ENCODE data around the gene TPP1.

The TPP1 gene

GRCh38 chr11:6611963-6612212 is 7.3 kb downstream of the TPP1 start:
- Histone ChIP-seq H3K36me3 (ENCODE audit: control insufficient read depth, insufficient read depth, low read length) (peaks cover 42% of the 10 kb centered on the region), H3K9ac (ENCODE audit: low read length) (peak overlapping the region; percentile 69), H3K27me3 (ENCODE audit: control insufficient read depth, insufficient read depth, low read length) (no peaks in the 10 kb centered on the region), H3K4me1 (ENCODE audit: control insufficient read depth, insufficient read depth, low read length) (peaks cover 42% of the 10 kb centered on the region), H3K4me3 (ENCODE audit: low read length) (peak overlapping the region; percentile 73), H3K27ac (ENCODE audit: low read depth, low read length) (peak overlapping the region; percentile 99)

- Histone ChIP-seq H3K27ac (ENCODE audit: low read depth, low read length) (peak overlapping the region; percentile 99), H3K36me3 (ENCODE audit: control insufficient read depth, insufficient read depth, low read length) (peaks cover 42% of the 10 kb centered on the region), H3K9ac (ENCODE audit: low read length) (peak overlapping the region; percentile 69), H3K27me3 (ENCODE audit: control insufficient read depth, insufficient read depth, low read length) (no peaks in the 10 kb centered on the region), H3K4me1 (ENCODE audit: control insufficient read depth, insufficient read depth, low read length) (peaks cover 47% of the 10 kb centered on the region), H3K4me3 (ENCODE audit: low read length) (peak overlapping the region; percentile 73)
Observed at GRCh38 chr11:6611092-6611962, 7.9 kb downstream of the TPP1 start.

- Histone ChIP-seq H3K9ac (ENCODE audit: low read length) (no peak overlapping the region), H3K27ac (ENCODE audit: low read depth, low read length) (peak overlapping the region; percentile 99), H3K4me3 (ENCODE audit: low read length) (no peak overlapping the region), H3K36me3 (ENCODE audit: control insufficient read depth, insufficient read depth, low read length) (peaks cover 37% of the 10 kb centered on the region), H3K27me3 (ENCODE audit: control insufficient read depth, insufficient read depth, low read length) (no peaks in the 10 kb centered on the region), H3K4me1 (ENCODE audit: control insufficient read depth, insufficient read depth, low read length) (peaks cover 49% of the 10 kb centered on the region)
Observed at GRCh38 chr11:6610591-6610990, 8.6 kb downstream of the TPP1 start.

- Histone ChIP-seq H3K4me1 (ENCODE audit: control insufficient read depth, insufficient read depth, low read length) (peaks cover 49% of the 10 kb centered on the region), H3K4me3 (ENCODE audit: low read length) (no peak overlapping the region), H3K27ac (ENCODE audit: low read depth, low read length) (peak overlapping the region; percentile 99), H3K9ac (ENCODE audit: low read length) (no peak overlapping the region), H3K27me3 (ENCODE audit: control insufficient read depth, insufficient read depth, low read length) (no peaks in the 10 kb centered on the region), H3K36me3 (ENCODE audit: control insufficient read depth, insufficient read depth, low read length) (peaks cover 29% of the 10 kb centered on the region)
Observed at GRCh38 chr11:6609502-6610015, 9.7 kb downstream of the TPP1 start.

GRCh38 chr11:6608726-6609501 is 10.3 kb downstream of the TPP1 start:
- Histone ChIP-seq H3K27ac (ENCODE audit: low read depth, low read length) (peak overlapping the region; percentile 99), H3K9ac (ENCODE audit: low read length) (no peak overlapping the region)

GRCh38 chr11:6608011-6608410 is 11.2 kb downstream of the TPP1 start:
- no peaks in the 10 kb centered on the region for H3K27me3 ChIP-seq (ENCODE audit: control insufficient read depth, insufficient read depth, low read length)
- H3K9ac ChIP-seq (ENCODE audit: low read length): no peak overlapping the region
- H3K36me3 ChIP-seq (ENCODE audit: control insufficient read depth, insufficient read depth, low read length): peaks cover 29% of the 10 kb centered on the region
- peaks cover 48% of the 10 kb centered on the region for H3K4me1 ChIP-seq (ENCODE audit: control insufficient read depth, insufficient read depth, low read length)
- H3K4me3 ChIP-seq (ENCODE audit: low read length): no peak overlapping the region
- H3K27ac ChIP-seq (ENCODE audit: low read depth, low read length): peak overlapping the region; percentile 99

More at GRCh38 chr11:6608726-6609501, 10.3 kb downstream of the TPP1 start:
- peaks cover 49% of the 10 kb centered on the region for H3K4me1 ChIP-seq (ENCODE audit: control insufficient read depth, insufficient read depth, low read length)
- no peaks in the 10 kb centered on the region for H3K27me3 ChIP-seq (ENCODE audit: control insufficient read depth, insufficient read depth, low read length)
- no peak overlapping the region for H3K4me3 ChIP-seq (ENCODE audit: low read length)
- H3K36me3 ChIP-seq (ENCODE audit: control insufficient read depth, insufficient read depth, low read length): peaks cover 29% of the 10 kb centered on the region

- H3K9ac ChIP-seq (ENCODE audit: low read length): no peak overlapping the region
- peak overlapping the region; percentile 53 for H3K4me3 ChIP-seq (ENCODE audit: low read length)
- peaks cover 49% of the 10 kb centered on the region for H3K4me1 ChIP-seq (ENCODE audit: control insufficient read depth, insufficient read depth, low read length)
- H3K27ac ChIP-seq (ENCODE audit: low read depth, low read length): peak overlapping the region; percentile 99
- H3K27me3 ChIP-seq (ENCODE audit: control insufficient read depth, insufficient read depth, low read length): no peaks in the 10 kb centered on the region
- H3K36me3 ChIP-seq (ENCODE audit: control insufficient read depth, insufficient read depth, low read length): peaks cover 29% of the 10 kb centered on the region
Observed at GRCh38 chr11:6607190-6607795, 11.9 kb downstream of the TPP1 start.

GRCh38 chr11:6606471-6607189 is 12.6 kb downstream of the TPP1 start:
- Histone ChIP-seq H3K4me1 (ENCODE audit: control insufficient read depth, insufficient read depth, low read length) (peaks cover 55% of the 10 kb centered on the region), H3K27me3 (ENCODE audit: control insufficient read depth, insufficient read depth, low read length) (no peaks in the 10 kb centered on the region), H3K36me3 (ENCODE audit: control insufficient read depth, insufficient read depth, low read length) (peaks cover 30% of the 10 kb centered on the region), H3K27ac (ENCODE audit: low read depth, low read length) (peak overlapping the region; percentile 99), H3K4me3 (ENCODE audit: low read length) (peak overlapping the region; percentile 53), H3K9ac (ENCODE audit: low read length) (peak overlapping the region; percentile 19)

- Histone ChIP-seq H3K27me3 (ENCODE audit: control insufficient read depth, insufficient read depth, low read length) (no peaks in the 10 kb centered on the region), H3K36me3 (ENCODE audit: control insufficient read depth, insufficient read depth, low read length) (peaks cover 37% of the 10 kb centered on the region), H3K27ac (ENCODE audit: low read depth, low read length) (peak overlapping the region; percentile 99), H3K9ac (ENCODE audit: low read length) (peak overlapping the region; percentile 97), H3K4me1 (ENCODE audit: control insufficient read depth, insufficient read depth, low read length) (peaks cover 48% of the 10 kb centered on the region), H3K4me3 (ENCODE audit: low read length) (peak overlapping the region; percentile 88)
Observed at GRCh38 chr11:6604790-6605189, 14.4 kb downstream of the TPP1 start.

- H3K36me3 ChIP-seq (ENCODE audit: control insufficient read depth, insufficient read depth, low read length): peaks cover 36% of the 10 kb centered on the region
- H3K27ac ChIP-seq (ENCODE audit: low read depth, low read length): peak overlapping the region; percentile 99
- H3K4me3 ChIP-seq (ENCODE audit: low read length): peak overlapping the region; percentile 88
- H3K9ac ChIP-seq (ENCODE audit: low read length): peak overlapping the region; percentile 97
- H3K27me3 ChIP-seq (ENCODE audit: control insufficient read depth, insufficient read depth, low read length): no peaks in the 10 kb centered on the region
- peaks cover 41% of the 10 kb centered on the region for H3K4me1 ChIP-seq (ENCODE audit: control insufficient read depth, insufficient read depth, low read length)
Observed at GRCh38 chr11:6604081-6604626, 15.1 kb downstream of the TPP1 start.

- Histone ChIP-seq H3K27me3 (ENCODE audit: control insufficient read depth, insufficient read depth, low read length) (no peaks in the 10 kb centered on the region), H3K9ac (ENCODE audit: low read length) (peak within 1 kb of the TSS; percentile 97), H3K27ac (ENCODE audit: low read depth, low read length) (peak within 1 kb of the TSS; percentile 99), H3K4me3 (ENCODE audit: low read length) (peak within 1 kb of the TSS; percentile 88), H3K36me3 (ENCODE audit: control insufficient read depth, insufficient read depth, low read length) (peaks cover 33% of the 10 kb centered on the region), H3K4me1 (ENCODE audit: control insufficient read depth, insufficient read depth, low read length) (peaks cover 37% of the 10 kb centered on the region)
Observed at GRCh38 chr11:6603287-6604080, 15.7 kb downstream of the TPP1 start, which contains the start of the genes ILK and RRP8. TSS of gene ILK (plus strand) at chr11:6603774. CDS start at chr11:6604272, 498 bp downstream. TSS of gene RRP8 (minus strand) at chr11:6603616. CDS start at chr11:6603502, 114 bp downstream.
